NCI-H2227 (cell line): Measurements from ENCODE around the gene ZIC1.

ENCODE experiments used
- DNase-seq: peaks from one replicate; lab custom pipeline; 2025; ENCODE audit not compliant: unreplicated experiment; lab: John Stamatoyannopoulos, UW

Gene ZIC1

GRCh38 chr3:147421184-147421912, 12.2 kb downstream of the ZIC1 start:
- DNase-seq, result no peak

GRCh38 chr3:147422196-147422595, 13.0 kb downstream of the ZIC1 start:
- DNase-seq, result no peak

DNA sequence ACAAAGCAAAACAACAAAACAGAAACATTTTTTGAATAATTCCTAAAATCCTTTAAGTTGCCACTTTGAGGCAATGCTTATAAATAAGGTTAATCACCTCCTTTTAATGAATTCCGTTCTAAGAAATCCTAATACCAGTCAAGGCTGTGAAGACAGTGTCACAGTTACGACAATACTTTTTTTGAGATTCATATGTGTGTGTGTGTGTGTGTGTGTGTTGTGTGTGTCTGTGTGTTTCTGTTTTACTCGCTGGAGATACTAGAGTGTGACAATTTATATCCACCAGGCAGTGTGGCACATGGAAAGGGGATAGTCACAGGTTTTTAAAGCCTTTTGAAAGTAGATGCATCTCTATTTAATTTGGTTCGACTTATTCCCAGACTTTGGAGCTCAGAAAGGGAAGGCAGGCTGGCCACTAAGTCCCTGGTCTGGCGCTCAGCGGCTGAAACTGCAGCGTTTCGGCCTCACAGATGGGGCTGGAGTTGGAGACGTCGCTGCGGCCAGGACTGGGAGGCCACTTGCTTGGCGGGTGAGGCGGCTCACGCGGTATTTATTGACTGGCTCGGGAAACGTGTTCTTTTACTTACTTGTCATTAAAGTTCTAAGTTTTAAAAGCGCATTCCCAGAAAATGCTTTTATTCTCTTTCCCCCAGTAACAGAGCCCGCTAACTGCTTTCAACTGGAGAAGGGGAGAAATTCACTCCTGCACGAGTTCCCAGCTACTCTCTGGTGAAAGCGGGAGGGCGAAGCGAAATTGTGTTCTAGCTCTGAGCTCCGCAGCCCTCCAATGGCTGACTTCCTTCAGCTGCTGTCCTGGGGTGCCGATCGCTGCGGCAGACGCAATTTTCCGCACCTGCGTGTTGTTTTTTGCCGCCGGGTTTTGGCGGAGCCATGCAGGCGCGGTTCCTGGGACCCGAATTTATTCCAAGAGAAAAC, 13.7 kb downstream of the ZIC1 start:
- DNase-seq, result no peak

- DNase-seq, result no peak
These were observed 14.3 kb downstream of the ZIC1 start for GRCh38 chr3:147423537-147423797.

DNA sequence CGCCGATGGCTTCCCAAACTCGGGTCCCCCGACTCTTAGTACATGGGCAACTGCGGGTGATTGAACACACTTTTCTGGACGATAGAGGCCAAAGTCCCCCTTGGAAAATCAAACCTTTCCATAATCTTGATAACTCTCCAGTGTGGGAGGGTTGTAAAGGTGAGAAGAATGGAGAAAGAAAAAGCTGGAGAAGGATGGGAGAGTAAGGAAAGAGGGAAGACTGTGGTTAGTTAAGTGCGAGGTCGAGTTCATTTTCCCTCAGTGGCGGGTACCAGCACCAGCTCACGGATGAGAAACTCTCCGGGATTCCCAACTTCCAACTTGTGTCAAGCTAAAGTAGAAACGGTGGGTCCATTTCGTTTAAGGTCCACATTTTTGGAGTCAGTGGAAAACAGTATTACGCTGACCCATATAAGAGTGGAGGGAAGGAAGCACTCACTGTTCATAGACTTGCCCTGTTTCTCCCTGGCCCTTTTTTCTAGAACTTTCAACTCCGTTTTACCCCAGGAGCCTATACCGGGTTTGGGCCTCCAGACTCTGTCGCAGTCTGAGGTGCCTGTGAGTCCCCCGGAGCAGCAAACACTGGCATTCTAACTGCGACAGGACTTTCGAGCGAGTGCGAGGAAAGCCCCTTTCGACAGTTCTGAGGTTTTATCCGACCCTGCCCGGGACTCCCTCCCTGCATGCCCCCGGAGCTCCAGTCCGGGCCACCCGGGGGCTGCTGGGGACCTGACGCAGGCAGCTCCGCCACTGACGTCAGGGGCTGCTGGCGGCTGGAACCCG, 14.8 kb downstream of the ZIC1 start:
- DNase-seq, result no peak

DNA sequence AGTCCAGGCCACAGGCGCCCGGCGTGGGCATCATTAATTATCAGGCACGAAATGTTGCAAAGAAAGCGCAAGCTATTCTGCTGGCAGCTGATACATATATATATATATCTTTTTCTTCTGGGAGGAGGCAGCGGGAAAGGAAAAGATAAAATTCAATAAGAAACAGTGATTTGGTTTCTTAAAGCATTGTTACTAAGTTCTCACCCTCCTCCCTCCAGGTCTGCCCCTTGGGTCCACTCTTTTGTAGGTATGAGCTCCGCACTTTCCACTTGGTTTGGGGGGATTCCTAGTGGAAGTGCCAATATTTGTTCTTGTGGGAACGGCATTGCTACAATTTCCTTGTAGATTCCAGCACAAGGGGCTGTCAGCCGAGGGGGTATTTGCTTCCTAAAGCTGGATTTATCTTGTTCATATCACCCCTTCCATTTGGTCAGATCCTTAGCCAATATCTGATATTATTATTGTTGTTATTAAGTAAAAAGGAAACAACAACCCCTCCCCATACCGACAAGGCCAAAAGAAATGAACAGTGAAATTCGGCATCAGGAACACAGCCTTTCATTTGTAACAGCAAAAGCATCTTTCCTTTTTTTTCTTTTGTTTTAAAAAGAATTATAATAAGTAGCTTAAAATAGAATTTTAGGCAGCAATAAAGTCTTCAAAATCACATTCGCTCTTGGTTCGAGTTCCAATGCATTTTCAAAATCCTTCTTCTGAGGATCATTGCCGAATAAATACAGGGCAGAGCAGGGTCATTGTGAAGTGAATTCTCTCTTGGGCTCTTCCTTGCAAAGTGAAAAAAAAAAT, 15.6 kb downstream of the ZIC1 start:
- no peak for DNase-seq

DNA sequence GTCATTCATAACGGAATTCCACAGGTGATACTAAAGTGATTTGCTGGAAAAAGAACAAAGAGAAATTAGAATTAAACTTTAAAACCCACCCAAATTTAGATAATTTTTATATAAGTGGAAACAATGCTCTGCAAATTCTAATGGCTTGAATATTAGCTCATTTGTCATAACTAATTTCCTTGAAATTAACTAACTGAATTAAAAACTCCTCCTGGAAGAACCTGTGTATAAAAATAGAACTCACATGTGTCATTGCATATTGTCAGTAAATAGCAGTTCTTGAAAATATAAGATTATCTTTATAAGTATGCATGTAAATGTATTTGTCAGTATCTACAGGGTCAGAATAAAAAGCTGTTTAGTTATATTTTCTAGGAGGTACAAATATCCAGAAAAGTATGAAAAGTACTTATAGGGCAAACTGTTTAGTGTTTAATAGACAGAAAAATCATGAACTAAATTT, 16.3 kb downstream of the ZIC1 start:
- no peak for DNase-seq

DNA sequence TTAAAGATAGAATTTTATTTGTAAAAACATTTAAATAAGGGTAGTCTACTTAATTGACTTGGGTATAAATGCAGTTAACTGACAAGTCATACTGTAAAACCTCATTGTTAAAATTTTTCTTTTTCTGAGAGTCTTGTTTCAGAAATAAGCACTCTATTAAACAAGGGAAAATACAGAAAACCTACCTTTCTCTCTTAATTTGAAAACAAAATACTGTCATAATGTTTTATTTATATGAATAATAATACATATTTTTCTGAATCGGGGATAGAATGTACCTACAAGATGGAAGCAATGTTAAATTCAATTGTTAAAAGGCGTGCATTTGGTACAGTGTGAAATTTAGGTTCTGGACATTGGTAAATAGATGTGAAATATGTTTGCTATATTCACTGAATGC, 17.8 kb downstream of the ZIC1 start:
- no peak for DNase-seq

GRCh38 chr3:147427746-147428145, 18.6 kb downstream of the ZIC1 start:
- no peak for DNase-seq

- DNase-seq, result no peak
These were observed 19.2 kb downstream of the ZIC1 start for GRCh38 chr3:147428326-147428725.

DNA sequence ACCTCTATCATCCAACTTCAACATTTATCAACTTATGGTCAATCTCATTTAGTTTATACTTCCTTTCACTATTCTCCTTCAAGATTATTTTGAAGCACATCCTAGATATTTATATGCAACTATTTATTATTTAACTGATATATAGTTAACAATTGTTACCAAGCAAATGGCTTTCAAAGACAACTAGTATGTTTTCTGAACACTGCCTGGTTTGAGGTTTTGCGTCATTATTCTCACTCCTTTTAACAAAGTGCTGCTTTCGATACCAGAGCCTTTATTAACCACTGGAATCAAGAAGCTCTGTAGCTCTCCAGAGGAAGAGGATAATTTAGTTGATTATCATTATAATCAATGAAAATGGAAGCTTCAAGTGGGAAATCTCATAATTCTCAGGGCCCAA, 19.6 kb downstream of the ZIC1 start:
- no peak for DNase-seq

- DNase-seq, result no peak
These were observed 22.6 kb downstream of the ZIC1 start for GRCh38 chr3:147431751-147432150.

GRCh38 chr3:147447224-147447623, 38.1 kb downstream of the ZIC1 start:
- no peak for DNase-seq

DNA sequence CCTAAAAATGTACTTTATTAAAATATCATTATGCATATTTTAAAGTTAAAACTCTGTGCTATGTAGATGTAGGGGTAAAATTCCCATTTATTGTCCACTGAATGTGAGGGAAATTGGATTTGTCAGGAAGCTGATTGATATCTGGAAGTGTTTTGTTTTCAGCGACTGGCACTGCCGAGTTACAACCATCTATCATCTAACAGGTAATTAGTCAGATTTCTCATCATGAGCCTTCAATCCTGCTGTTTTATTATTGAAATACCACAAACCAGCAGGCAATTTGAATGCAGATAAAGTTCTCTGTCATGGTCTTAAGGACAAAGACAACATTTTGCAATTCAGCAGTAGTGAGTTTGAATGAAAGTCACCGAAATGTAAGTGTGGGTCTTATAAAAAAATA, 40.5 kb downstream of the ZIC1 start:
- DNase-seq, result no peak

- DNase-seq, result no peak
These were observed 50.0 kb downstream of the ZIC1 start for GRCh38 chr3:147458995-147459704.

DNA sequence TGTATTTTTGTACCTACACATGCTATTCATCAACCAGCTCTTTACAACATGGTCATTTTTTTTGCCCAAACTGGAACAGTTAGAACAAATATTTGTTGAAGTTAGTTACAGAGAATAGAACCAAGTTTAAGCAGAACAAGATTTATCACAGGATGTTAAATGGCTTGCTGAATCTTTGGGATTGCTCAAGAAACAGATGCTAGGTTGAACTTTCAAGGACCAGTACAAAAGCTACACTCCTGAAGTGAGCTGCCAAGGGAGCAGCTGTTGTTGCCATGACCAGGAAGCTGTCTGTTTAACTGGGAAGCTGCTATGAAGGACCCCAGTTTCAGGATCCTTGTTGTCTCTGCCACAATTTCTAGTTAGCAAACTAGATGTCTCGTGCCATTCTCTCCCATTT, 53.7 kb downstream of the ZIC1 start:
- DNase-seq, result no peak
